ENCODE measurements around the gene COL9A3. TPM values are rescaled to one million over a fixed set of nuclear protein-coding genes. Genes with fewer than 3 reads are reported as not detected.

Gene COL9A3
- total RNA-seq, 1 experiment from 2014 or later, result 150 TPM

DNA sequence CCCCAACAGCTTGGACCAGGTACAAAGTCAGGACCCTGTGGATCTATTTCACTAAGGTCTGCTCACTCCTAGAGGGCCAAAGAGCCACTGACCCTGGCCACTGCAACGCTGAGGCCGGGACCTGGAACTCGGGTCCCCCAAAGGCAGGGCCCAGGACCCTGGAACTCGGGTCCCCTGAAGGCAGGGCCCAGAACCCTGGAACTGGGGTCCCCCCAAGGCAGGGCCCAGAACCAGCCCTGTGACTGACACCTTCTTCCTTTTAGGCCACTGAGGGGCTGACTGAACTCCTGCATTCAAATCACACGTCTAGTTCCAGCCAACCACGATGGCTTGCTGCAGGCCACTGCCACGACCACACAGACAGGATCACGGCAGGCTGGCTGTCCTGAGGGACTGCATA lies 35.3 kb downstream of the COL9A3 start:
- DNase-seq, result no peak
- H3K36me3 Mint-ChIP-seq (ENCODE audit: insufficient read depth in 1 of 3, low read depth in 3 of 3), result peaks cover 24 to 60% (median 56%) of the 10 kb centered on the region in 3 experiments
- no CpG with 5 or more reads among the region's 8 CpGs for WGBS (ENCODE audit: extremely low coverage, insufficient read length, low lambda C conversion rate)
- H3K27ac Mint-ChIP-seq, result no peak overlapping the region; a peak in 1 of 7 replicates
- Histone ChIP-seq H3K27ac (ENCODE audit: insufficient read length, low read depth, low read length) (no peak overlapping the region), H3K79me2 (ENCODE audit: insufficient read depth, low read length) (no peaks in the 10 kb centered on the region), H3K4me1 (ENCODE audit: insufficient read depth, low read length) (no peaks in the 10 kb centered on the region), H2BK5ac (ENCODE audit: insufficient read length, low read length) (no peak overlapping the region), H3K9ac (ENCODE audit: extremely low read depth, insufficient read length, low read length) (no peak overlapping the region), H3K23ac (ENCODE audit: insufficient read length, low read depth, low read length) (no peak overlapping the region), H4K91ac (ENCODE audit: insufficient read length, low read depth, low read length) (no peak overlapping the region), H3K23me2 (ENCODE audit: insufficient read length, low read depth, low read length, poor library complexity, severe bottlenecking) (no peaks in the 10 kb centered on the region), H4K20me1 (ENCODE audit: control insufficient read depth, insufficient read depth, insufficient read length) (no peaks in the 10 kb centered on the region), H4K8ac (replicated peaks; ENCODE audit: insufficient read length, low read depth, low read length) (no peak overlapping the region), H3K79me1 (ENCODE audit: insufficient read depth, low read depth, low read length, poor library complexity, severe bottlenecking) (no peaks in the 10 kb centered on the region), H3T11ph (ENCODE audit: low read length) (no peak overlapping the region), H3K4ac (ENCODE audit: low read depth, low read length) (no peak overlapping the region), H4K5ac (ENCODE audit: insufficient read length, low read depth, low read length) (no peak overlapping the region), H2BK15ac (ENCODE audit: low read depth, low read length) (no peak overlapping the region), H2BK120ac (ENCODE audit: low read depth, low read length, poor library complexity, severe bottlenecking) (no peak overlapping the region), H2AFZ (ENCODE audit: low read length) (no peak overlapping the region), H2AK5ac (ENCODE audit: insufficient read length, low read length) (no peak overlapping the region), H3K56ac (ENCODE audit: insufficient read length, low read depth, low read length) (no peak overlapping the region), H3K27me3 (ENCODE audit: insufficient read depth, low read length) (no peaks in the 10 kb centered on the region), H3K14ac (ENCODE audit: insufficient read depth, low read length) (no peak overlapping the region), H2BK20ac (ENCODE audit: low read depth, low read length, poor library complexity, severe bottlenecking) (no peak overlapping the region), H3K4me2 (ENCODE audit: insufficient read depth, insufficient read length, low read length) (no peak overlapping the region), H3K18ac (ENCODE audit: insufficient read length, low read depth, low read length) (no peak overlapping the region), H2BK12ac (ENCODE audit: insufficient read length, low read depth, low read length) (no peak overlapping the region), H3K9me3 (ENCODE audit: control insufficient read depth, low read depth, low read length) (no peaks in the 10 kb centered on the region)
- peaks cover 0 to 11% of the 10 kb centered on the region in 2 experiments; a peak in 2 of 4 replicates for H3K4me1 Mint-ChIP-seq
- H3K9me3 Mint-ChIP-seq, result no peaks in the 10 kb centered on the region
- no peaks in the 10 kb centered on the region for H3K27me3 Mint-ChIP-seq (ENCODE audit: low read depth)
- TF ChIP-seq, protein P1, sequence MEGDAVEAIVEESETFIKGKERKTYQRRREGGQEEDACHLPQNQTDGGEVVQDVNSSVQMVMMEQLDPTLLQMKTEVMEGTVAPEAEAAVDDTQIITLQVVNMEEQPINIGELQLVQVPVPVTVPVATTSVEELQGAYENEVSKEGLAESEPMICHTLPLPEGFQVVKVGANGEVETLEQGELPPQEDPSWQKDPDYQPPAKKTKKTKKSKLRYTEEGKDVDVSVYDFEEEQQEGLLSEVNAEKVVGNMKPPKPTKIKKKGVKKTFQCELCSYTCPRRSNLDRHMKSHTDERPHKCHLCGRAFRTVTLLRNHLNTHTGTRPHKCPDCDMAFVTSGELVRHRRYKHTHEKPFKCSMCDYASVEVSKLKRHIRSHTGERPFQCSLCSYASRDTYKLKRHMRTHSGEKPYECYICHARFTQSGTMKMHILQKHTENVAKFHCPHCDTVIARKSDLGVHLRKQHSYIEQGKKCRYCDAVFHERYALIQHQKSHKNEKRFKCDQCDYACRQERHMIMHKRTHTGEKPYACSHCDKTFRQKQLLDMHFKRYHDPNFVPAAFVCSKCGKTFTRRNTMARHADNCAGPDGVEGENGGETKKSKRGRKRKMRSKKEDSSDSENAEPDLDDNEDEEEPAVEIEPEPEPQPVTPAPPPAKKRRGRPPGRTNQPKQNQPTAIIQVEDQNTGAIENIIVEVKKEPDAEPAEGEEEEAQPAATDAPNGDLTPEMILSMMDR (conservative IDR thresholded peaks at IDR 0.05), result no peak
- H3K4me3 Mint-ChIP-seq, result no peak overlapping the region

Measured in H9 (cell line).